ENCODE measurements around the gene CARD9. TPM values are rescaled to one million over a fixed set of nuclear protein-coding genes. Genes with fewer than 3 reads are reported as not detected.
"Not testable (repeated sequence)": the region's sequence is repeated elsewhere in the genome, so short reads cannot be mapped to it uniquely, and the experiment has no call there.

CARD9 gene
- polyA plus RNA-seq, 4 donors: 1.6 to 2.7 (median 2.3) TPM

GRCh38 chr9:136326061-136326760, 47.3 kb downstream of the CARD9 start:
- no peak for DNase-seq (ENCODE audit: low read depth in 4 of 4, low spot score in 3 of 4)

DNA sequence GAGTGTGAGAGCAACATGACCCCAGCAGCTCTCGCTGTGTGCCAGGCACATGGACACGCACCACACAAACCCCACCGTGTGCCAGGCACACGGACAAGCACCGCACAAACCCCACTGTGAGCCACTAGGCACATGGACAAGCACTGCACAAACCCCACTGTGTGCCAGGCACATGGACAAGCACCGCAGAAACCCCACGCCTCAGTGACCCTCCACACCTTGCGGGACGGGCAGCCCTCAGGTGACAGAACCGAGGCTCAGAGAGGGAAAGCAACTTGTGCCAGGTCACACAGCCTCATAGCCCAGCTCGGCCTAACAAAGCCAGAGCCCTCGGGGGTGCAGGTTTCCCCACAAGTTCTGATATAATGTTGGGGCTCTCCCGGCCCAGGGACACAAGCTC, 48.1 kb downstream of the CARD9 start:
- no peak for DNase-seq (ENCODE audit: low read depth in 4 of 4, low spot score in 3 of 4)

GRCh38 chr9:136324501-136325300, 48.8 kb downstream of the CARD9 start:
- DNase-seq (ENCODE audit: low read depth in 4 of 4, low spot score in 3 of 4): no peak

GRCh38 chr9:136323371-136323789, 50.1 kb downstream of the CARD9 start:
- no peak for DNase-seq (ENCODE audit: low read depth in 4 of 4, low spot score in 3 of 4)

DNA sequence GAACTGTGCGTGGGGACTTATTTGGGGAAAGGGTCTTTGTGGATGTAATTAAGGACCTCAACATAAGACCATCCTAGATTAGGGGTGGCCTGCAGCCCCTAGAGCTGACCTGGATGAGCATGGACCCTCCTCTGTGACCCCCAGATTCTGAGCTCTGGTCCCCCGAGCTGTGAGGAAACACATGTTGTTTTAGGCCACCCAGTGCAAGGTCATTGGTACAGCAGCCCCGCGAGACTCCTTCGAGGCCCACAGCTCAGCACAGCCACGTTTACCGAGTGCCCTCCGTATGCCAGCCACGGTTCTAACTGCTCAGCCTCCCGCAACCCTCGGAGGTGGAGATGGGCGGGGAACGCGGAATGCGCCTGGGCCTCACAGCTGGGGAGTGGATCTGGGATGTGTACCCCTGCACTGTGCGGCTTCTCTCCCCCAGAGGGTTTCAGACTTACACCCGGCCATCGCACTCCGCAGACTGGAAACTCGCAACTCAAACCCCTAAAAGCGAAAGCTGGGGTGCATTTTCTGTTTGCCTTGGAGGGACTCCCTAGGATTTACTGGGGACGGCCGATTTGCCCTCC, 50.6 kb downstream of the CARD9 start:
- no peak for DNase-seq (ENCODE audit: low read depth in 4 of 4, low spot score in 3 of 4)

GRCh38 chr9:136321561-136321960, 51.9 kb downstream of the CARD9 start:
- DNase-seq (ENCODE audit: low read depth in 4 of 4, low spot score in 3 of 4): no peak

GRCh38 chr9:136320972-136321371, 52.5 kb downstream of the CARD9 start:
- DNase-seq (ENCODE audit: low read depth in 4 of 4, low spot score in 3 of 4): not testable (repeated sequence)

DNA sequence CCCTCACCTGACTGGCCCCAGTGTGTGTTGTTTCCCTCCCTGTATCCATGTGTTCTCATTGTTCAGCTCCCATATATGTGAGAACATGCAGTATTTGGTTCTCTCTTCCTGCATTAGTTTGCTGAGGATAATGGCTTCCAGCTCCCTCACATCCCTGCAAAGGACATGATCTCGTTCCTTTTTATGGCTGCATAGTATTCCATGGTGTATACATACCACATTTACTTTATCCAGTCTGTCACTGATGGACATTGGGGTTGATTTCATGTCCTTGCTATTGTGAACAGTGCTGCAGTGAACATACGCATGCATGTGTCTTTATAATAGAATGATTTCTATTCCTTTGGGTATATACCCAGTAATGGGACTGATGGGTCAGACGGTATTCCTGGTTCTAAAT, 53.5 kb downstream of the CARD9 start:
- not testable (repeated sequence) for DNase-seq (ENCODE audit: low read depth in 4 of 4, low spot score in 3 of 4)

GRCh38 chr9:136319244-136319643, 54.2 kb downstream of the CARD9 start:
- DNase-seq (ENCODE audit: low read depth in 4 of 4, low spot score in 3 of 4): not testable (repeated sequence)

GRCh38 chr9:136318776-136319241, 54.7 kb downstream of the CARD9 start:
- no peak for DNase-seq (ENCODE audit: low read depth in 4 of 4, low spot score in 3 of 4)

- no peak for DNase-seq (ENCODE audit: low read depth in 4 of 4, low spot score in 3 of 4)
Observed at GRCh38 chr9:136318111-136318775, 55.2 kb downstream of the CARD9 start.

DNA sequence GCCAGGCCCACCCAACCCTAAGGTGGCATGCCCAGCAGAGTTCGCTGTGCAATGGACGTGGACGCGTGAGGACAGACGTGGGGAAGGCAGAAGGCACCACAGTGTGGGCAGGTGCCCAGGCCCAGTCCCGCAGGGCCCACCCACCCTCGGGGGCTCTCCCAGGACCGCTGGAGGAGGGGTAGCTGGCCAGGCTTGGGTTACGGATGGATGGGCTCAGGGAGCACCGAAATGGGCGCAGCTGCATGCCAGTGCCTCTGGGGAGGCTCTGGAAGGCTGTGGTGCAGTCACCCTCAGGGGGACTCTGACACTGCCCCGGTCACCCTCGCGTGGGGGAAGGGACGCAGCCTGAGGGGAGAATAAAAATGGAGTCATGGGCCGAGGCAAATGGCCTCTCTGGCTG, 55.8 kb downstream of the CARD9 start:
- no peak for DNase-seq (ENCODE audit: low read depth in 4 of 4, low spot score in 3 of 4)

DNA sequence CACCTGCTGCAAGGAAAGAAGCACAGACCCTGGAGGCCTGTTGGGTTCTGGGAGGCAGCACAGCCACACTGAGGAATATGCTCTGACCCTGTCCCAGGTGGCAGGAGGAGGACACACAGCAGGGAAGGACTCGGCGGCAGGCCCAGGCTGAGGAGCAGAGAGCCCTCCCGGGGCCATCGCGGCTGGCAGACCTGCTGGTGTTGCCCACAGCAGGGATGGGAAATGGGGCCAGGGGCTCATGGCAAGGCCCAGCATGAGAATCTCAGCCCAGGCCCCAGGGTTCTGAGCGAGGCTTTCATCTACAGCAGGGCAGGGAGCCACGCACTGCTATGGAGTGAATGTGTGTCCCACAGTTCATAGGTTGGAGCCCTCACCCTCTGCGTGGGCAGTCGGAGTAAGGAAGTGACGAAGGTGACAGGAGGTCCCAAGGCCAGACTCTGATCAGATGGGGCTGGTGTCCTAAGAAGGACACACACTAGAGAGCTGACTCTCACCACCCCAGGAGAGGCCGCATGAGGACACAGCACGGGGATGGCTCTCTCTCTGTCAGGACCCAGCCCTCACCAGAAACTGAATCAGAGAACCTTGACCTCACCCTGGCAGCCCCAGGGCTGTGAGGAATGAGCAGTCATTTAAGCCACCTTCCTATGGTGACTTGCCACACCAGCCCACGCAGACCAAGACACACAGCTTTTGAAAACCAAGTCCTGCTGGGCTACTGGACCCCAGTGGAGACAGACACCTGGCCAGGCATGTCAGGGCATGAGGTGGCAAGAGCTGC, 56.4 kb downstream of the CARD9 start:
- no peak for DNase-seq (ENCODE audit: low read depth in 4 of 4, low spot score in 3 of 4)

- no peak for DNase-seq (ENCODE audit: low read depth in 4 of 4, low spot score in 3 of 4)
Observed at GRCh38 chr9:136316271-136316751, 57.2 kb downstream of the CARD9 start.

- no peak for DNase-seq (ENCODE audit: low read depth in 4 of 4, low spot score in 3 of 4)
Observed at GRCh38 chr9:136314944-136315343, 58.5 kb downstream of the CARD9 start.

- no peak for DNase-seq (ENCODE audit: low read depth in 4 of 4, low spot score in 3 of 4)
Observed at GRCh38 chr9:136314056-136314416, 59.4 kb downstream of the CARD9 start.

Data from right renal pelvis (tissue), 4 donors.